LHCN-M2 (cell line): ENCODE measurements around the gene HEG1. TPM values are rescaled to one million over a fixed set of nuclear protein-coding genes. Genes with fewer than 3 reads are reported as not detected.

Experiments
- DNase-seq: peaks from one replicate; pipeline ENCODE4 v3.0.0-alpha.2; 2012; ENCODE audit warnings: low read depth
- total RNA-seq: library from RNA; depleted of rRNA; stranded (reverse); fragments of >200 nt; gene quantifications from 2 replicates; pipeline ENCODE4 v1.2.3, GENCODE V29; 2014; rRNA removed

The HEG1 gene
- total RNA-seq, 1 experiment from 2014 or later: 28.0 TPM

- DNase-seq: no peak
Observed at GRCh38 chr3:124916837-124917409, 138.9 kb downstream of the HEG1 start.

Other genes starting within 250 kb of the HEG1 start
- gene ITGB5, start 168.6 kb downstream of the HEG1 start, total RNA-seq: 173 and 224 TPM in 2 replicates
- 0.17 and 0.71 TPM in 2 replicates for gene MUC13, start 121.2 kb downstream of the HEG1 start, total RNA-seq
- 6.4 and 8.6 TPM in 2 replicates for gene SLC12A8, start 156.8 kb upstream of the HEG1 start, total RNA-seq